ENCODE results near the gene CYP1B1. TPM values are rescaled to one million over a fixed set of nuclear protein-coding genes. Genes with fewer than 3 reads are reported as not detected.

CYP1B1 gene
- total and polyA plus RNA-seq, 2 of the 4 experiments (the other 2 are of a cell fraction): 0.65 to 1.1 TPM

GRCh38 chr2:38070438-38070837 is 5.5 kb downstream of the CYP1B1 start (continued):
- TF ChIP-seq RCOR1 (IDR thresholded peaks at IDR 0.05; ENCODE audit: insufficient replicate concordance, low read length) (no peak), MXI1 (IDR thresholded peaks at IDR 0.05; ENCODE audit: borderline replicate concordance, low read depth, low read length) (no peak), MAFK (IDR thresholded peaks at IDR 0.05; ENCODE audit: low read depth, low read length) (no peak)

GRCh38 chr2:38068234-38068633 is 7.7 kb downstream of the CYP1B1 start:
- Histone ChIP-seq H3K4me1 (ENCODE audit: control insufficient read depth, insufficient read depth, low read length) (peaks cover 3% of the 10 kb centered on the region), H2AK5ac (ENCODE audit: low read depth, low read length) (no peak overlapping the region), H3K36me3 (ENCODE audit: control insufficient read depth, insufficient read depth, low read length) (peaks cover 4% of the 10 kb centered on the region; the same call in 1 of the 2 replicates), H3K9me3 (ENCODE audit: control insufficient read depth, insufficient read depth, low read length) (no peaks in the 10 kb centered on the region), H4K5ac (ENCODE audit: low read depth, low read length) (no peak overlapping the region), H3K79me1 (ENCODE audit: low read depth in 1 of 2, low read length in 2 of 2) (no peaks in the 10 kb centered on the region), H3K27ac (ENCODE audit: insufficient read depth, low read length) (no peak overlapping the region), H3K56ac (ENCODE audit: extremely low read depth, insufficient read depth, low read length) (no peak overlapping the region), H4K8ac (ENCODE audit: low read depth in 2 of 2, low read length in 2 of 2) (no peak overlapping the region), H2AK9ac (replicated peaks; ENCODE audit: low read depth, low read length, poor library complexity) (no peak overlapping the region), H3K18ac (ENCODE audit: low read depth, low read length) (no peak overlapping the region), H2BK120ac (ENCODE audit: low read depth, low read length) (no peak overlapping the region), H2BK15ac (ENCODE audit: low read depth, low read length) (no peak overlapping the region), H2AFZ (replicated peaks; ENCODE audit: low read length, poor library complexity) (no peak overlapping the region), H3K9ac (ENCODE audit: low read depth, low read length) (no peak overlapping the region), H3K27me3 (ENCODE audit: control insufficient read depth, insufficient read depth, low read length) (no peaks in the 10 kb centered on the region; the same call in 1 of the 2 replicates), H2BK20ac (ENCODE audit: low read depth, low read length) (no peak overlapping the region), H3K23ac (ENCODE audit: low read depth, low read length) (no peak overlapping the region), H2BK5ac (ENCODE audit: low read depth, low read length, poor library complexity, severe bottlenecking) (no peak overlapping the region), H3K4me2 (ENCODE audit: low read depth, low read length) (no peak overlapping the region), H4K91ac (ENCODE audit: insufficient read depth, low read depth, low read length) (no peak overlapping the region), H3K14ac (replicated peaks; ENCODE audit: low read depth, low read length) (no peak overlapping the region), H3K4ac (ENCODE audit: low read depth, low read length) (no peak overlapping the region), H3K4me3 (ENCODE audit: insufficient read depth, low read depth, low read length) (no peak overlapping the region), H3K9me1 (ENCODE audit: insufficient read depth, low read length) (peaks cover 4% of the 10 kb centered on the region; the same call in 1 of the 2 replicates), H4K20me1 (ENCODE audit: insufficient read depth, low read length) (no peaks in the 10 kb centered on the region)
- TF ChIP-seq FOS (IDR thresholded peaks at IDR 0.05; ENCODE audit: low read depth, low read length): no peak
- no peak for TF ChIP-seq MXI1 (IDR thresholded peaks at IDR 0.05; ENCODE audit: borderline replicate concordance, low read depth, low read length)
- no peak for TF ChIP-seq SMC3 (IDR thresholded peaks at IDR 0.05; ENCODE audit: low read depth, low read length)
- TF ChIP-seq POLR2A (IDR thresholded peaks at IDR 0.05; ENCODE audit: low read depth, low read length): no peak
- TF ChIP-seq NFE2L2 (IDR thresholded peaks at IDR 0.05; ENCODE audit: low read depth, low read length): no peak
- TF ChIP-seq, protein P1, sequence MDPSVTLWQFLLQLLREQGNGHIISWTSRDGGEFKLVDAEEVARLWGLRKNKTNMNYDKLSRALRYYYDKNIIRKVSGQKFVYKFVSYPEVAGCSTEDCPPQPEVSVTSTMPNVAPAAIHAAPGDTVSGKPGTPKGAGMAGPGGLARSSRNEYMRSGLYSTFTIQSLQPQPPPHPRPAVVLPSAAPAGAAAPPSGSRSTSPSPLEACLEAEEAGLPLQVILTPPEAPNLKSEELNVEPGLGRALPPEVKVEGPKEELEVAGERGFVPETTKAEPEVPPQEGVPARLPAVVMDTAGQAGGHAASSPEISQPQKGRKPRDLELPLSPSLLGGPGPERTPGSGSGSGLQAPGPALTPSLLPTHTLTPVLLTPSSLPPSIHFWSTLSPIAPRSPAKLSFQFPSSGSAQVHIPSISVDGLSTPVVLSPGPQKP (IDR thresholded peaks at IDR 0.05; ENCODE audit: borderline replicate concordance, low read depth, low read length): no peak
- TF ChIP-seq RFX5 (IDR thresholded peaks at IDR 0.05; ENCODE audit: low read depth, low read length): no peak
- no peak for TF ChIP-seq MAZ (IDR thresholded peaks at IDR 0.05; ENCODE audit: borderline replicate concordance, low read depth, low read length)
- TF ChIP-seq MAFK (IDR thresholded peaks at IDR 0.05; ENCODE audit: low read depth, low read length): no peak
- no peak for TF ChIP-seq RCOR1 (IDR thresholded peaks at IDR 0.05; ENCODE audit: insufficient replicate concordance, low read length)
- no peak for TF ChIP-seq CEBPB (IDR thresholded peaks at IDR 0.05; ENCODE audit: low read depth, low read length)
- TF ChIP-seq CTCF (conservative IDR thresholded peaks at IDR 0.05; ENCODE audit: low read depth, low read length): no peak
- no peak for TF ChIP-seq CHD1 (IDR thresholded peaks at IDR 0.05; ENCODE audit: low read depth, low read length)
- no peak for TF ChIP-seq RAD21 (IDR thresholded peaks at IDR 0.05; ENCODE audit: low read length)
- TF ChIP-seq BHLHE40 (IDR thresholded peaks at IDR 0.05; ENCODE audit: low read depth, low read length): no peak
- POLR2A ChIA-PET (ENCODE audit: unreplicated experiment): no interaction called here
- intact Hi-C loops (cut with micrococcal nuclease): no loop called here
- no CpG with 5 or more reads among the region's 4 CpGs for WGBS, 2 experiments (ENCODE audit: extremely low coverage in 2 of 2, insufficient read length in 1 of 2)
- DNase-seq (no peak), ATAC-seq (ENCODE audit: low read depth) (no peak)
- BruUV-seq (replicated peaks): no TSS peak
- CTCF ChIA-PET: no interaction called here
- dilution Hi-C loops (cut with HindIII; ENCODE audit: low sequenced_read_pairs, unreplicated experiment): no loop called here
- in situ Hi-C loops (cut with MboI; ENCODE audit: low sequenced_read_pairs): no loop called here

Data from IMR-90 (cell line).